Cardiac ventricle fibroblast (primary cell): ENCODE data around the gene TVP23B. TPM values are rescaled to one million over a fixed set of nuclear protein-coding genes. Genes with fewer than 3 reads are reported as not detected.

Experiments used
- total RNA-seq: library from RNA; depleted of rRNA; stranded (reverse); fragments of >200 nt; gene quantifications from 2 replicates; pipeline ENCODE4 v1.2.3, GENCODE V29; 2015

The TVP23B gene
- 29.6 and 30.2 TPM in 2 replicates for total RNA-seq

DNA sequence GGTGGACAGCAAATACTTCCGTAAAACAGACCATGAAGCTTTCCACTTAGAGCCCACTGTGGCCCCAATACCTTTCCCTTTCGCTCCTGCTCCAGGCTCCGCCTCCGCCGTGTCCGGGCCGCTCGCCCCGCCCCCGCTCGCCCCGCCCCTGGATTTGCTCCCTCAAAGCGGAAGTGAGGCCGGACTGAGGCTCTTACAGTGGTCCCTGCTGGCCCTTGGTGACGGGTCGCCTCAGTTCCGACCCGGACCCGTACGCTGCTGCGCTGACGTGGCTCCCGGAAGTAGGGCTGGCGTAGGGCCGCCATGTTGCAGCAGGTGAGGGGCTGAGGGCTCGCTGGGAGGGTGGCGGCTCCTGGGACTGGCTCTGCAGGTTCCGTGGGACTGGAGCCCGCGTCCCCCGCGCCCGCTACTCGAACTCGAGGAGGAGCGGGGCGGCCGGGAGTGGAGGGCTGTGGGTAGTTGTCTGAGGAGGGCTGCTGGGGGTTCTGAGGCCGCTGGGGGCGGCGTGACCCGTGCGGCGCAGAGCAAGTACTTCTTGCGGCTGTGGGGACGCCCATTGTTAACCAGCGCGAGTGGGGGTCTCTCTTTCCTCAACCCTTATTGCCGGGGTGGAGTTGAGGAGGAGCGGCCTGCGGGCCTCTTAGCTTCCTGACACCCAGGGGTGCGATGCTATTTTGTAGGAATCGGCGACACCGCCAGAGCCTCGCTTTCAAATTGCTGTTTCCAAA lies at the start of gene TVP23B:
TVP23B (plus strand) TSS at position 193 of the 728 bp plus-strand sequence; CDS start at position 304, 111 bp downstream.

DNA sequence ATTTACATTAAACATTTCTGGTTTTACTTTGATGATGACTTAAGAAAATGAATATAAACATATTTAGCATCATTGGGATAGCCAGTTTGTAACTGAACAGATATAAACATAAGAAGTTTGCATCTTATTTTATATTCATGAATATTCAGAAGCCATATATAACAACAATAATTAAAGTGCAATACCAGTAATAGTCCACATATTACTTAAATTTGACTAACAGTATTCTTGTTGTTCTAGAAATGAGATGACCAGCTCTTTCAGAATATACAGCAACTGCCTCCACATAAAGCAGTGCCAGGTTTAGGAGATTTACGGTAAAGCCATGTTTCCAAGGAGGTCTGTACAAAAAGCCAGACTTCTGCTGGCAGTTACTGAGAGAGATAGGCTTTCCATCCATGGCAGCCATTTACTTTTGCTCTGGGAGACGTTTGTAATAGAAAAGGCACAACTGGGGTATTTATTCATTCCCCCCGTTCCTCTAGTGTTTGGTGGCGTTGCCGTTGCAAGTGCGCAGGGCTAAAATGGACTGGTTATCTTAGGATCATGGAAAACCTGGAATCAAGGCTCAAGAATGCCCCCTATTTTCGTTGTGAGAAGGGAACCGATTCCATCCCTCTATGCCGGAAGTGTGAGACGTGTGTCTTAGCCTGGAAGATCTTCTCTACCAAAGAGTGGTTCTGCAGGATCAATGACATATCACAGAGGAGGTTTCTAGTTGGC lies 37.1 kb upstream of the TVP23B start, which contains the start of gene FBXW10:
FBXW10 (plus strand) TSS at position 356 of the 723 bp plus-strand sequence; CDS start at position 547, 191 bp downstream.

Other genes with a start within 250 kb of the TVP23B start
- not detected in 2 replicates for gene TBC1D28, start 136.8 kb upstream of the TVP23B start, total RNA-seq
- gene FOXO3B, start 98.9 kb upstream of the TVP23B start, total RNA-seq, result 6.2 and 7.1 TPM in 2 replicates
- gene FBXW10, start 37.1 kb upstream of the TVP23B start, total RNA-seq, result 0.10 TPM in 1 of 2 replicates, not detected in the other
- gene PRPSAP2, start 76.9 kb downstream of the TVP23B start, total RNA-seq, result 13.6 and 14.2 TPM in 2 replicates
- not detected in 2 replicates for gene SLC5A10, start 171.0 kb downstream of the TVP23B start, total RNA-seq
- 2.3 and 3.1 TPM in 2 replicates for gene FAM83G, start 223.6 kb downstream of the TVP23B start, total RNA-seq